ENCODE data around the gene CCT6A.
"Not testable (repeated sequence)": the region's sequence is repeated elsewhere in the genome, so short reads cannot be mapped to it uniquely, and the experiment has no call there.

CCT6A gene

GRCh38 chr7:56046721-56047445 is 4.7 kb upstream of the CCT6A start:
- Histone ChIP-seq H4K20me1 (ENCODE audit: insufficient read depth, low read length) (no peaks in the 10 kb centered on the region), H3K79me2 (ENCODE audit: low read length) (peaks cover 17% of the 10 kb centered on the region), H3K36me3 (replicated peaks; ENCODE audit: insufficient read depth, low read length) (no peaks in the 10 kb centered on the region), H3K4me1 (ENCODE audit: low read length) (no peaks in the 10 kb centered on the region), H3K9ac (ENCODE audit: low read length) (no peak overlapping the region), H3K9me3 (replicated peaks; ENCODE audit: insufficient read depth, low read length) (no peaks in the 10 kb centered on the region), H3K27me3 (replicated peaks; ENCODE audit: insufficient read depth, low read length) (no peaks in the 10 kb centered on the region), H3K4me2 (ENCODE audit: low read depth, low read length) (no peak overlapping the region), H3K27ac (ENCODE audit: low read length) (no peak overlapping the region), H3K9me2 (replicated peaks; ENCODE audit: insufficient read depth, low read length) (no peaks in the 10 kb centered on the region), H2AFZ (ENCODE audit: low read length) (no peak overlapping the region), H3K4me3 (ENCODE audit: low read length) (no peak overlapping the region), H3F3A (ENCODE audit: insufficient read depth, low read length) (0 out of 2 replicates have a peak, but pooled peaks cover 3% of the 10 kb centered on the region)
- TF ChIP-seq EZH2phosphoT487 (IDR thresholded peaks at IDR 0.05; ENCODE audit: low read length) (no peak), EZH2 (optimal IDR thresholded peaks at IDR 0.05; ENCODE audit: low read depth, low read length) (no peak), CTCF (IDR thresholded peaks at IDR 0.05; ENCODE audit: low read length) (no peak)
- DNase-seq = no peak

GRCh38 chr7:56047446-56048116 is 4.0 kb upstream of the CCT6A start:
- not testable (repeated sequence) for H3F3A ChIP-seq (ENCODE audit: insufficient read depth, low read length); H3K9ac ChIP-seq (ENCODE audit: low read length); H3K36me3 ChIP-seq (replicated peaks; ENCODE audit: insufficient read depth, low read length); DNase-seq; H4K20me1 ChIP-seq (ENCODE audit: insufficient read depth, low read length); H3K27ac ChIP-seq (ENCODE audit: low read length); H3K9me3 ChIP-seq (replicated peaks; ENCODE audit: insufficient read depth, low read length); H2AFZ ChIP-seq (ENCODE audit: low read length); H3K4me2 ChIP-seq (ENCODE audit: low read depth, low read length); H3K4me1 ChIP-seq (ENCODE audit: low read length); H3K9me2 ChIP-seq (replicated peaks; ENCODE audit: insufficient read depth, low read length); H3K4me3 ChIP-seq (ENCODE audit: low read length); H3K27me3 ChIP-seq (replicated peaks; ENCODE audit: insufficient read depth, low read length)
- peaks cover 24% of the 10 kb centered on the region for H3K79me2 ChIP-seq (ENCODE audit: low read length)

DNA sequence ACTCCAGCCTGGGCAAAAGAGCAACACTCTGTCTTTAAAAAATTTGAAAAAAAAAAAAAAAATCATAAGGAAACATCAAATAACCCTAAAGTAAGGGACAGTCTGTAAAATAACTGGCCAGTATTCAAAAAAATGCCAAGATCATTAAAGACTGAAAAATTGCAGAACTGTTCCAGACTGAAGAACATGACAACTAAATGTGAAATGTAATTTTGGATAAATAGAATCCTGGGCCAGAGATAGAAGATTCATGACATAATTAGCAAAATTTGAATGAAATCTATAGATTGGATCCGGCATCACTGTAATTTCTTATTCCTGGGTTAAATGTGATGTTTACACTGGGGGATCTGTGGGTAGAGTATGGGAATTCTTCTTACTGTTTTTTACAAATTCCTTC is 3.3 kb upstream of the CCT6A start:
- Histone ChIP-seq H3K27me3 (replicated peaks; ENCODE audit: insufficient read depth, low read length) (no peaks in the 10 kb centered on the region), H2AFZ (ENCODE audit: low read length) (no peak overlapping the region), H3K36me3 (replicated peaks; ENCODE audit: insufficient read depth, low read length) (peaks cover 4% of the 10 kb centered on the region; the same call in 1 of the 2 replicates), H3K9me3 (replicated peaks; ENCODE audit: insufficient read depth, low read length) (no peaks in the 10 kb centered on the region), H3K4me2 (ENCODE audit: low read depth, low read length) (no peak overlapping the region), H3K4me1 (ENCODE audit: low read length) (peaks cover 5% of the 10 kb centered on the region; the same call in 1 of the 2 replicates), H3K9me2 (replicated peaks; ENCODE audit: insufficient read depth, low read length) (no peaks in the 10 kb centered on the region), H3K27ac (ENCODE audit: low read length) (no peak overlapping the region), H3K9ac (ENCODE audit: low read length) (no peak overlapping the region), H3F3A (ENCODE audit: insufficient read depth, low read length) (0 out of 2 replicates have a peak, but pooled peaks cover 8% of the 10 kb centered on the region), H4K20me1 (ENCODE audit: insufficient read depth, low read length) (no peaks in the 10 kb centered on the region), H3K79me2 (ENCODE audit: low read length) (peaks cover 31% of the 10 kb centered on the region), H3K4me3 (ENCODE audit: low read length) (no peak overlapping the region)
- TF ChIP-seq EZH2phosphoT487 (IDR thresholded peaks at IDR 0.05; ENCODE audit: low read length) (no peak), EZH2 (optimal IDR thresholded peaks at IDR 0.05; ENCODE audit: low read depth, low read length) (no peak), CTCF (IDR thresholded peaks at IDR 0.05; ENCODE audit: low read length) (no peak)
- DNase-seq = no peak

DNA sequence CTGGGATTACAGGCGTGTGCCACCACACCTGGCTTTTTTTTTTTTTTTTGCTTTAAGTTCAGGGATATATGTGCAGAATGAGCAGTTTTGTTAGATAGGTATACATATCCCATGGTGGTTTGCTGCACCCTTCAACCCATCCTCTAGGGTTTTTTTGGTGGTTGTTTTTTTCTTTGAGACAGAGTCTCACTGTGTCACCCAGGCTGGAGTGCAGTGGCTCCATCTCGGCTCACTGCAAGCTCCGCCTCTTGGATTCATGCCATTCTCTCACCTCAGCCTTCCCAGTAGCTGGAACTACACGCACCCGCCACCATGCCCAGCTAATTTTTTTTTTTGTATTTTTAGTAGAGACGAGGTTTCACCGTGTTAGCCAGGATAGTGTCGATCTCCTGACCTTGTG is 2.8 kb upstream of the CCT6A start:
- not testable (repeated sequence) for H3K4me1 ChIP-seq (ENCODE audit: low read length); H3K9me2 ChIP-seq (replicated peaks; ENCODE audit: insufficient read depth, low read length); H2AFZ ChIP-seq (ENCODE audit: low read length); H3F3A ChIP-seq (ENCODE audit: insufficient read depth, low read length); H3K9ac ChIP-seq (ENCODE audit: low read length); H3K4me3 ChIP-seq (ENCODE audit: low read length); H4K20me1 ChIP-seq (ENCODE audit: insufficient read depth, low read length); H3K27ac ChIP-seq (ENCODE audit: low read length); DNase-seq; H3K4me2 ChIP-seq (ENCODE audit: low read depth, low read length); H3K9me3 ChIP-seq (replicated peaks; ENCODE audit: insufficient read depth, low read length); H3K36me3 ChIP-seq (replicated peaks; ENCODE audit: insufficient read depth, low read length); H3K27me3 ChIP-seq (replicated peaks; ENCODE audit: insufficient read depth, low read length)
- H3K79me2 ChIP-seq (ENCODE audit: low read length) = peaks cover 36% of the 10 kb centered on the region

All from MM.1S (cell line).